HuH-7 (cell line): Measurements from ENCODE around the gene TBX2.

Experiments
- DNase-seq: peaks from one replicate; pipeline ENCODE4 v3.0.0; 2011; ENCODE audit warnings: low spot score

Gene TBX2

GRCh38 chr17:61402073-61402541, 2.5 kb downstream of the TBX2 start:
- no peak for DNase-seq

DNA sequence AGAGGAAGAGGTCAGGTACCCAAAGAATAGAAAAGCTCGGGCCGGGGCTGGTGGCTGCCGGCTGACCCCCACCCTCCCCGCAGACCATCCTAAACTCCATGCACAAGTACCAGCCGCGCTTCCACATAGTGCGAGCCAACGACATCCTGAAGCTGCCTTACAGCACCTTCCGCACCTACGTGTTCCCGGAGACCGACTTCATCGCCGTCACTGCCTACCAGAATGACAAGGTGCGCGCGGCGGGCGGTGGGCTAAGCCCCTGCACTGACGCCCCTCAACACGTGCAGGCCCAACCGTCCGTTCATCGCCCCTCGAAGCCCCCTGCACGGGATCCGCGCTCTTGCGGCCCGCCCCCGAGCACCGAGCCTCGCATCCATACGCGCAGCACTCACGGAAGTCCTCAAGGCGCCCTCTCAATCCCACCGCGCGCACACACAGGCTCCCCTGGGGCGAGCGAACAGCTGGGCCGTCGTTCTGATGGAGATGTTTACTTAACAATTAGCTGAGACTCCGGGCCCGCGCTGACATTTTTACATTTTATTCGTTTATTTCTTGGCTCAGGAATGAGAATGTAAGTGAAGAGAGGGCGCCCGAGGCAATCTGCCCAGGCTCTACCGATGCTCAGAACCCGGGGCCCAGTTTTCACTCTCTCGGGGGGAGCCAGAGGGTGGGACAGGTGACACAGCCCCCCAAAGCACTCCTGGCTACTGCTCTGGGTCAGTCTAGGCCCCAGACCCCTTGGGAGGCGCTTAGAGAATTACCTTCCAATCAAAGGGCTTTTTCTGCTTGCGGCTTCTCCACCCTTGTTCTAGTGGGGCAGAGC, 3.5 kb downstream of the TBX2 start:
- DNase-seq = no peak

DNA sequence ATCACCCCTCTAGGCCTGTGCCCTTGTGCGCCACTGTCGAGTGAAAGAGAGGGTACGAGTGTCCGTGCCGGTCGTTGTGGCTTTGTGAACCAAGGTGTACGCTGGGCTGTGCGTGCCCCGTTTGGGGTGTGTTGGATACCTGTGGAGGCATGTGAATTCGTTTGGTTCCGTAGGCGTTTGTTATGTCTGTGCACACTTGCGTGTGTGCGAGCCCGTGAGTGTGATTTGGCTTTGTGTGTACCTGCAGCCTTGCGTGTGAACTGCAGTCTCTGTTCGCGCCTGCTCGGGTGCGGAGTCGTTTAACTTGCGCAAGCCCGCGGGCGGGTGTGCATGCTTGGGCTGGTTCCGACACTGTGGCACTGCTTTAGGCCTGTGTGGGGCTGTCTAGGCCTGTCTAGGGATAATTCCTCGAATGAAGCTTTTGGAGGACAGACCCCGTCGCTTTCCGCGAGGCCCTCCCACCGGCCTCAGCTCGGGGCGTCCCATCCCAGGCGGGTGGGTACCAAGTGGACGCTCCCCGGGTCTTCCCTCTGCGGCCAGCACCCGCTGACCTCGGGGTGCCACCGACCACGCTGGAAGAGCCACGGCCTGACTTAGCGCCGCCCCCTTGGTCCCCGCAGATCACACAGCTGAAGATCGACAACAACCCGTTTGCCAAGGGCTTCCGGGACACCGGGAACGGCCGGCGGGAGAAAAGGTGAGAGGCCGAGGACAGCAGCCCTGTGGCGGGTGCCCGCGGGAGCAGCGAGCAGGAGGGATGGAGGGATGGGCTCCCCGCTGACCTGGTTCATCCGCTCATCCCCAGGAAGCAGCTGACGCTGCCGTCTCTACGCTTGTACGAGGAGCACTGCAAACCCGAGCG, 4.4 kb downstream of the TBX2 start:
- no peak for DNase-seq

GRCh38 chr17:61404663-61404912, 4.9 kb downstream of the TBX2 start:
- no peak for DNase-seq

DNA sequence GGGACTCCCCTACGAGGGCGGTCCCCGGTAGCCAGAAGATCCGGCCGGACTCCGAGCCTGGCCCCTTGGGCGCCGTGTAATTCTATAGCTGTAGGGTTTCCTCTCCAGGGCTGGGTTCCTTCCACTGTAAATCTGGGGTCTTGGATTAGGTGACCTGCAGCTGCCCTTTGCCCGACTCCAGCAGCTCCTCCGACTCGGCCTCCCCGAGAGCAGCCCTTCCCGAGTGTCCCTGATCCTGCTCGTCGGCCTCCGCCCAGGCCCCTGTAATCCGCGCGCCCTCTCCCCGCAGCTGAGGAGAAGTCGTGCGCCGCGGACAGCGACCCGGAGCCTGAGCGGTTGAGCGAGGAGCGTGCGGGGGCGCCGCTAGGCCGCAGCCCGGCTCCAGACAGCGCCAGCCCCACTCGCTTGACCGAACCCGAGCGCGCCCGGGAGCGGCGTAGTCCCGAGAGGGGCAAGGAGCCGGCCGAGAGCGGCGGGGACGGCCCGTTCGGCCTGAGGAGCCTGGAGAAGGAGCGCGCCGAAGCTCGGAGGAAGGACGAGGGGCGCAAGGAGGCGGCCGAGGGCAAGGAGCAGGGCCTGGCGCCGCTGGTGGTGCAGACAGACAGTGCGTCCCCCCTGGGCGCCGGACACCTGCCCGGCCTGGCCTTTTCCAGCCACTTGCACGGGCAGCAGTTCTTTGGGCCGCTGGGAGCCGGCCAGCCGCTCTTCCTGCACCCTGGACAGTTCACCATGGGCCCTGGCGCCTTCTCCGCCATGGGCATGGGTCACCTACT, 5.5 kb downstream of the TBX2 start:
- no peak for DNase-seq

DNA sequence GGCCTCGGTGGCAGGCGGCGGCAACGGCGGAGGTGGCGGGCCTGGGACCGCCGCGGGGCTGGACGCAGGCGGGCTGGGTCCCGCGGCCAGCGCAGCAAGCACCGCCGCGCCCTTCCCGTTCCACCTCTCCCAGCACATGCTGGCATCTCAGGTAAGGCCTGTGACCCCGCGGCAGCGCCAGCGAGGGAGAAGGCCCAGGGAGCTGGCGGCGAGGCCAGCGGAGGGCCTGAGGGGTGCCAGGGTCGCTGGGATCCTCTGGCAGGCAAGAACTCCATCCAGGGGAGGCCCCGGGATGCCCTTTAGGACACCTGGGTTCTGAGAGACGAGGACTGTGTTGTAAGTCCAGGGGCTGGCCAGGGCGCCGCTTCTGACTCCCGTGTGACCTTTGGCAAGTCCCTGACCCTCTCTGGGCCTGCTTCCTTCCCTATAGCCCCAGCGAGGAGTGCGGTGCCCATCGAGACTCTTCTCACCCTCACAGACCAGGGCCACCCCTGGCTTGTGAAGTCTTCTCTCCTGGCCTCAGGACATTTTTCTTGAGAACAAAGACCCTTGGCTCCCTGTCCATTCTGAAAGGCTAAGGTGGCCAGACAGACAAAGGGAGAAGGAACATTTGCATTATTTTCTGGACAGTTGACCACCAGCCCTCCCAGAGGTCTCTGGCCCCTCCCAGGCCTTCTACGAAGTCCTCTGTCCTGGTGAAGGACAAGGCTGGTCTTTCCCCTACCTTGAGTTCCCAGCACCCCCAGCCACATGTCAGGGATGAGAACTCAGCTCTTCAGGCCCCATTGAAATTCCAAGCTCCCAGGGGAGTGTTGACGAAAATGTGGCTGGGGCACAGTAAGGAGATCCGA, 6.3 kb downstream of the TBX2 start:
- no peak for DNase-seq

DNA sequence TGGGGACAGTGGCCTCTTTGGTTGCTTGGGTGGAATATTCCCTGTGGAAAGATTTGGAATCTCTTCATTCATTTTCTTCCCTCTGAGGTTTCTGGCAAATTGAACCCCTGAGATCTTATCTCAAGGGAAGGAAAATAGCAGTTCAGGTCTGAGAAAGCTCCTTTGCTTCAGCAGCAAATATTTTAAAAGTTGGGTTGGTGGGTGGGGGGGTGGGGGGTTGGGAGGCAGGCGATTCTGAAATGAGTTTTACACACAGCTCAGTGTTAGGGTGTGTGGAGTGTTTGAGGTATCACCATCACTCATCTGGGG, 6.8 kb downstream of the TBX2 start:
- DNase-seq = no peak

DNA sequence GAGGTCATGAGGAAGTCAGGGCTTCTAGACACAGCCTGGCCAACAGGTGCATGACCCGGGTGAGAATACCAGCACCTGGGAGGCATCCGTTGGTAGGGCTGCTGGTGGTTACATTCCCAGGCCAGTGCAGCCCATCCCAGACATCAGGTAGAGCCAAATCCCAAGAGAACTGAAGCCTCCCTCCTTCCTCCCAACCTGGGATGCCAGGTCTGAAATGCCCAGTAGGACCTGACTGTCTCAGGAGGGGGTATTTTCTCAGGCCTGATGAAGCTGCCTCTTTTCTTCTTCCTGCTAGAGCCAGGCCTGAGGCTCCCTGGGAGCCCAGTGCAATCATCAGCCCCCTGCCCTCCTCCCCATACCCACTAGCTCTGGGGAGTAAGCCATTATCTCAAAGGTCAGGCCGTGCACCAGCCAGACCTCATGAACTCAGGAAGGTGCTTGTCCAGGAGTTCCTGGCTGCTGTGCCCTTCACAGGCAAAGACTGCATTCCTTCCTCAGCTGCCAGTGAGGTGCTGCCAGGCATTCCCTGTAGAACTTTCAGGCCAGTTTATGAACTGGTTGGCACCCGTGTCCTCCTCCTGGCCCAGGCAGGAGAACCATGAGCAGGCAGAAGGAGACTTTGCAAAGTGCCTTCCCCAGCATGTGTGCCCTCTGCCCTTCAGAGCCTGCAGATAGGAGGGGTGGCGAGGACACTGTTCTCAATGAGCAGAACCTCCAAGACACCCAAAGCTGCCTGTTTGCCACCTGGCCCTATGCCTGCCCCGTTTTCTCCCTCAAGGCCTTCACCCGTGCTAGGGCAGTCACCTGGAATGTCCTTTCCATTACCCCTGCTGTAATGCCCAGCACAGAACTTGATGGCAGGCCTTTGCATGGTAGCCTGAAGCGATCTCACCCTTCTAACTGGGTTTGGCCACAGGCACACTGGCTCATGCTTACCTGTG, 7.6 kb downstream of the TBX2 start:
- no peak for DNase-seq

DNA sequence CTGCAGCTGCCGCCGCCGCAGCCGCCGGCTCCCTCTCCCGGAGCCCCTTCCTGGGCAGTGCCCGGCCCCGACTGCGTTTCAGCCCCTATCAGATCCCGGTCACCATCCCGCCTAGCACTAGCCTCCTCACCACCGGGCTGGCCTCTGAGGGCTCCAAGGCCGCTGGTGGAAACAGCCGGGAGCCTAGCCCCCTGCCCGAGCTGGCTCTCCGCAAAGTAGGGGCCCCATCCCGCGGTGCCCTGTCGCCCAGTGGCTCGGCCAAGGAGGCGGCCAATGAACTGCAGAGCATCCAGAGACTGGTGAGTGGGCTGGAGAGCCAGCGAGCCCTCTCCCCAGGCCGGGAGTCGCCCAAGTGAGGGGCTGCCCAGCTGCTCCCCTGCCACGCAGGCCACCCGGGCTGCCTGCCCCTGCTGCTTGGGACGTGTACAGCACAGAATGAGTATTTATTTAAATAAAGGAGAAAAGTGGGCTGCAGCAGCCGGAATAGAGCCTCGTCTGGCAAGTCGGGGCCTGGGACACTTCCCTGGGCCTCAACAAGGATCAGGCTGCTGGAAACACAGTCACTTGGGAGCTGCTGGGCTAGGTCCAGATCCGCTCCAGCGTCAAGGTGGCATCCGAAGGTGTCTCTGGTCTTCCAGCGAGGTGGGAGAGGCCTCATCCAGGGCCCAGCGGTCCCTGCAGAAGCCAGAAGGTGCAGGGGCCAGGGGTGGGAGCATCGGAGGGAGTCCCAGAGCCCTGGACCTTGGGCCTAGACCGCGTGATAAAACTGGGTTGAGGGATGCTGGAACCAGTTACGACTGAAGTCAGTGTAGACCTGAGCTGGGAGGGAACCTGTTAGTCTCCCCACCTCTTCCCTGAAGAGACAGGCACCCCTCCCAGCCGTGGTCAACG, 8.8 kb downstream of the TBX2 start:
- DNase-seq = peak; percentile 17

DNA sequence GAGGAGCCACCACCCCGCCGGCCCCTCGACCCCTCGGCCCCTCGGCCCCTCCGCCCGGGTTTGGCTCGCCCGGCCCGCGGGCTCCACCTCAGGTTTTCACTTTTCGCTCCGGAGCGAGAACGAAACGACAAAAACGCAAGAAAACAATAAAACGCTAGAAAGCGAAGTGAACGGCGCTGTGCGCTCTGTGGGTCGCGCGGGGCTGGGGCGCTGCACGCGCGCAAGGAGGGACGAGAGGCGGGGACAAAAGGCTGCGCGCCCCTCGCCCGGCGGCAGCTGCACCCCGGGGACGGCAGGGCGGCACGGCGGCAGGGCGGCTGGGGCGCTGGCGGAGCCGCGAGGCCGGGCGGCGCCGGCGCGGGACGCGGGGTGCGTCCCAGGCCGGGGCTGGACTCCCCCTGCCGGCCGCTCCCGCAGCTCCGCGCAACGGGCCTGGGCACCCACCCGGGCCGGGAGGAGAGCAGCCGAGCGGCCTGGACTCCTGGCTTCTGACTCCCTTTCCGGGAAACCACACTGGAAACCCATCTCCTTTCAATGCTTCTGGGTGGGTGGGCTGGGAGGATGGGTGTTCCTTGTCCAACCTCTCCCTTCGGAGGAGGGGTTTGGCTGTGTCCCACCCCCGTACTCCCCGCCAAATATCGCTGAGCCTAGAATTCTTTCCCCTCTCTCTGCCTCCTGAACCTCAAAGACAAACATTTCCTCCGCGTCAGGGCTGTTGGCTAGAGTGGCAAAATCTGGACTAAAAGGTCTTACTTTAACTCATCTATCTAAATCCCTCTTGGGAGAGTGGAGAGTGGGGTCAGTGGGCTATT, 9.9 kb downstream of the TBX2 start:
- peak; percentile 88 for DNase-seq

GRCh38 chr17:61410141-61411010, 10.7 kb downstream of the TBX2 start:
- DNase-seq = peak; percentile 89

- no peak for DNase-seq
Measured at GRCh38 chr17:61411011-61411260, 11.3 kb downstream of the TBX2 start.

GRCh38 chr17:61411261-61412142, 11.9 kb downstream of the TBX2 start:
- DNase-seq = peak; percentile 81

- peak; percentile 91 for DNase-seq
Measured at GRCh38 chr17:61412143-61412859, 12.7 kb downstream of the TBX2 start.

GRCh38 chr17:61412860-61413660, 13.4 kb downstream of the TBX2 start:
- DNase-seq = no peak
